Activated T-helper 1 cell treated with anti-CD3 and anti-CD28 coated beads, Interleukin-12 subunit alpha, Interleukin-12 subunit beta, Interleukin-2, Interleukin-4 antibody, amounts not matched to agents 30 ng/mL and 10 ng/mL and 1 ng/mL, durations not matched to agents 14 hours and 24 hours and 36 hours (primary cell): Measurements from ENCODE around the gene ARMC5. TPM values are rescaled to one million over a fixed set of nuclear protein-coding genes. Genes with fewer than 3 reads are reported as not detected.
A peak's percentile ranks its signal among the peaks of the same experiment; 100 is the strongest.

Experiments
- DNase-seq: peaks from one replicate; pipeline ENCODE4 v3.0.0; 2021; ENCODE audit warnings: low spot score
- H3K27ac Mint-ChIP-seq: one replicate; pipeline ENCODE4 v1.8.0; 2021; ENCODE audit warnings: mild to moderate bottlenecking, mixed read lengths
- H3K27me3 Mint-ChIP-seq: one replicate; pipeline ENCODE4 v1.8.0; 2022; ENCODE audit warnings: mild to moderate bottlenecking, moderate library complexity, mixed read lengths; ENCODE audit not compliant: insufficient read depth
- H3K36me3 Mint-ChIP-seq: one replicate; pipeline ENCODE4 v1.8.0; 2021; ENCODE audit warnings: low read depth, mixed read lengths
- H3K4me1 Mint-ChIP-seq: one replicate; pipeline ENCODE4 v1.8.0; 2021; ENCODE audit warnings: low read depth, mixed read lengths
- H3K4me3 Mint-ChIP-seq: one replicate; pipeline ENCODE4 v1.8.0; 2021; ENCODE audit warnings: mild to moderate bottlenecking, moderate library complexity, mixed read lengths
- H3K9me3 Mint-ChIP-seq: one replicate; pipeline ENCODE4 v1.8.0; 2021; ENCODE audit warnings: mixed read lengths
- intact Hi-C: fragments of 100-400 bp; cut with micrococcal nuclease; formaldehyde crosslinking; loops from one replicate; pipeline ENCODE4 v1.15.1; 2024
- total RNA-seq: library from RNA; stranded (reverse); gene quantifications from 2 replicates; pipeline ENCODE4 v1.2.3, GENCODE V29; 2022

The ARMC5 gene
- total RNA-seq, 1 donor from 2014 or later: 11.2 TPM

- Mint-ChIP-seq H3K4me1 (peaks cover 22% of the 10 kb centered on the region), H3K36me3 (peaks cover 3% of the 10 kb centered on the region), H3K27me3 (peaks cover 45% of the 10 kb centered on the region), H3K27ac (no peak overlapping the region), H3K4me3 (no peak overlapping the region), H3K9me3 (no peaks in the 10 kb centered on the region)
- DNase-seq: no peak
- intact Hi-C loops: loop anchor here (10.0 kb wide), 1 partner anchor 64 kb away; no protein-coding TSS in a partner anchor
Observed at GRCh38 chr16:31470615-31471014, 11.3 kb downstream of the ARMC5 start.

- peaks cover 2% of the 10 kb centered on the region for H3K36me3 Mint-ChIP-seq
Observed at GRCh38 chr16:31471241-31471874, 12.1 kb downstream of the ARMC5 start.

GRCh38 chr16:31471875-31472708, 12.8 kb downstream of the ARMC5 start, which contains the start of gene TGFB1I1:
Gene TGFB1I1, plus strand, starts transcription at chr16:31472152. Its CDS starts 37 bp downstream, at chr16:31472189.
- DNase-seq: no peak
- H3K9me3 Mint-ChIP-seq: no peaks in the 10 kb centered on the region
- peaks cover 2% of the 10 kb centered on the region for H3K36me3 Mint-ChIP-seq
- no peak within 1 kb of the TSS for H3K27ac Mint-ChIP-seq
- peak within 1 kb of the TSS; percentile 70 for H3K4me3 Mint-ChIP-seq
- intact Hi-C loops: loop anchor here (10.0 kb wide), 1 partner anchor 63 kb away; no protein-coding TSS in a partner anchor
- peaks cover 46% of the 10 kb centered on the region for H3K27me3 Mint-ChIP-seq
- H3K4me1 Mint-ChIP-seq: peaks cover 25% of the 10 kb centered on the region

More at GRCh38 chr16:31471241-31471874, 12.1 kb downstream of the ARMC5 start:
- Mint-ChIP-seq H3K9me3 (no peaks in the 10 kb centered on the region), H3K27ac (no peak overlapping the region), H3K27me3 (peaks cover 46% of the 10 kb centered on the region), H3K4me1 (peaks cover 26% of the 10 kb centered on the region), H3K4me3 (peak overlapping the region; percentile 47)
- intact Hi-C loops: loop anchor here (10.0 kb wide), 1 partner anchor 63 kb away; no protein-coding TSS in a partner anchor
- no peak for DNase-seq

GRCh38 chr16:31472709-31473203, 13.5 kb downstream of the ARMC5 start:
- H3K27ac Mint-ChIP-seq: no peak overlapping the region
- peaks cover 2% of the 10 kb centered on the region for H3K36me3 Mint-ChIP-seq
- intact Hi-C loops: loop anchor here (10.0 kb wide), 1 partner anchor 62 kb away; no protein-coding TSS in a partner anchor
- peaks cover 46% of the 10 kb centered on the region for H3K27me3 Mint-ChIP-seq
- H3K9me3 Mint-ChIP-seq: no peaks in the 10 kb centered on the region
- peak overlapping the region; percentile 70 for H3K4me3 Mint-ChIP-seq
- no peak for DNase-seq
- peaks cover 20% of the 10 kb centered on the region for H3K4me1 Mint-ChIP-seq

GRCh38 chr16:31473264-31473984, 14.1 kb downstream of the ARMC5 start:
- DNase-seq: no peak
- Mint-ChIP-seq H3K36me3 (peaks cover 2% of the 10 kb centered on the region), H3K4me3 (no peak overlapping the region), H3K4me1 (peaks cover 23% of the 10 kb centered on the region), H3K27me3 (peaks cover 49% of the 10 kb centered on the region), H3K27ac (no peak overlapping the region), H3K9me3 (no peaks in the 10 kb centered on the region)
- intact Hi-C loops: loop anchor here (10.0 kb wide), 1 partner anchor 61 kb away; no protein-coding TSS in a partner anchor

GRCh38 chr16:31474173-31474714, 14.9 kb downstream of the ARMC5 start:
- Mint-ChIP-seq H3K9me3 (no peaks in the 10 kb centered on the region), H3K4me1 (peaks cover 23% of the 10 kb centered on the region), H3K27ac (no peak overlapping the region), H3K27me3 (peaks cover 49% of the 10 kb centered on the region), H3K4me3 (no peak overlapping the region), H3K36me3 (peaks cover 2% of the 10 kb centered on the region)
- intact Hi-C loops: loop anchor here (10.0 kb wide), 1 partner anchor 61 kb away; no protein-coding TSS in a partner anchor
- DNase-seq: no peak

- Mint-ChIP-seq H3K9me3 (no peaks in the 10 kb centered on the region), H3K27me3 (peaks cover 55% of the 10 kb centered on the region), H3K4me3 (peak overlapping the region; percentile 6), H3K36me3 (peaks cover 2% of the 10 kb centered on the region), H3K27ac (no peak overlapping the region), H3K4me1 (peaks cover 23% of the 10 kb centered on the region)
- intact Hi-C loops: loop anchor here (10.0 kb wide), 1 partner anchor 60 kb away; no protein-coding TSS in a partner anchor
- no peak for DNase-seq
Observed at GRCh38 chr16:31474773-31475738, 15.8 kb downstream of the ARMC5 start.

GRCh38 chr16:31475946-31476302, 16.6 kb downstream of the ARMC5 start:
- intact Hi-C loops: loop anchor here (2.0 to 10.0 kb wide), 3 partner anchors 59 to 393 kb away; a partner anchor contains a TSS
- peaks cover 23% of the 10 kb centered on the region for H3K4me1 Mint-ChIP-seq
- H3K36me3 Mint-ChIP-seq: peaks cover 2% of the 10 kb centered on the region
- peak overlapping the region; percentile 79 for H3K4me3 Mint-ChIP-seq
- no peaks in the 10 kb centered on the region for H3K9me3 Mint-ChIP-seq
- no peak overlapping the region for H3K27ac Mint-ChIP-seq
- H3K27me3 Mint-ChIP-seq: peaks cover 55% of the 10 kb centered on the region
- no peak for DNase-seq

- intact Hi-C loops: loop anchor here (1.0 to 10.0 kb wide), 7 partner anchors 11 to 392 kb away; partner anchors contain the start of genes ARMC5 and RUSF1
- peak; percentile 70 for DNase-seq
- H3K27ac Mint-ChIP-seq: no peak overlapping the region
- peaks cover 2% of the 10 kb centered on the region for H3K36me3 Mint-ChIP-seq
- peaks cover 23% of the 10 kb centered on the region for H3K4me1 Mint-ChIP-seq
- peaks cover 50% of the 10 kb centered on the region for H3K27me3 Mint-ChIP-seq
- H3K4me3 Mint-ChIP-seq: peak overlapping the region; percentile 79
- H3K9me3 Mint-ChIP-seq: no peaks in the 10 kb centered on the region
Observed at GRCh38 chr16:31476303-31477219, 17.3 kb downstream of the ARMC5 start.
